GM21619 (cell line): ENCODE data around the gene ZNF329.

Source experiments
- ATAC-seq: cut with Tn5 transposase; IDR thresholded peaks from one replicate; pipeline ENCODE4 v1.9.1; 2021; ENCODE audit not compliant: unreplicated experiment

ZNF329 gene

DNA sequence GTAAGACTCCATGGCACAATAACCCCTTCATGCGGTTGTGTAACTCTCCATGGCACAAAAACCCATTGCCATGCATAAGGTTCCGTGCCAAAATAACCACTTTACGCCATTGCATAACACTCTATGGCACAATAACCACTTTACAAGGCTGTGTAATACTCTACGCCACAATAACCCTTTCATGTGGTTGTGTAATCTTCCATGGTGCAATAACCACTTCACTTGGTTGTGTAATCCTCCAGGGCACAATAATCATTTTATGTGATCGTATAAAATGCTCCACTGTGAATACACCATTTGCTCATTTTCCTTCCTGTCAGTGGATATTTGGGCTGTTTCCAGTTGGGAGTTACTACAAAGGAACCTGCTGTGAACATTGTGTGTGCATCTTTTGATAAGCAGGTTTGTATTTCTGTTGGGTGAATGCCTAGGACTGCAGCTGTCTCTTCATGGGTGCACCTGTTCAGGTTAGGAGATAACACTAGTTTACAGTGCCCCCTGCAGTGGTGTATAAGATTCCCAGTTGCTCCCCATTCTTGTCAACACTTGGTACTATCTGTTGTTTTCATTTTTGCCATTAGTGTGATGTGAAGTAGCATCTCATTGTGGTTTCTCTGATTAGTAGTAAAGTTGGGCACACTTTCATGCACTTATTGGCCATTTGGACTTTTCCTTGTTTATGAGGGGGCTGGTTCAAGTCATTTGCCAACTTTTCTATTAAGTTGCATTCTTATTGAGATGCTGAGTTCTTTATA is 31.4 kb downstream of the ZNF329 start:
- ATAC-seq: no peak

DNA sequence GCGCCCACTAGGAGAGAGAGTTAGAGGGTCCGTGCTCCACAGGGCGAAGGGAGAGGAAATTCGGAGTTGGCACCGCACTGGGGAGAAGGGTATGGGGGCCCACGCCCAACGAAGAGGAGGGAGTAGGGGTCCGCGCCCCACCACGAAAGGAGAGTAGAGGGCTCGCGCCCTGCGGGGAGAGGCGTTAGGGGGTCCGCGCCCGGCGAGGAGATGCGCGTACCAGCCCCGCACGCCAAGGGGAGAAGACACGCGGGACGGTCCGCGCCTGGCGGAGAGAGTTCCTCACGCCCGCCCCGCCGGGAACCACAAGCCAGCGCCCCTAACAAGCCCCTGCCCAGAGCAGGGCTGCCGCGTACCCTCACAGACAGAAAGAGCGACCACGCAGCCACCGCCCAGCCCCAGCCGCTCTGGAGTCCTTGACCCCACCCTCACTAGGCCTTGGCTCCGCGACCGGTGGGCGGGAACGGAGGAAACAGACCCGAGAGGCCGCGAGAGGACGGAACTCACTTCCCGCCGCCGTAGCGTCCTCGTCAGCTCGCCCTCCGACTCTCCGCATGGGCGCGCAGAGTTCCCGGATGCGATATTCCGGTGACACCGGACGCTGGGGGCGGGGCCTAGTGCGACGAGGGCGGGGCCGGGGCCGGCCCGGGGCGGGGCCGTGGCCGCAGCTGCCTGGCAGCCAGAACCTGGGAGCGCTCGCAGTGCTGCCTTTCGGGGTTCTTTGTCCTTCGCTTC is 32.6 kb downstream of the ZNF329 start:
- no peak for ATAC-seq

DNA sequence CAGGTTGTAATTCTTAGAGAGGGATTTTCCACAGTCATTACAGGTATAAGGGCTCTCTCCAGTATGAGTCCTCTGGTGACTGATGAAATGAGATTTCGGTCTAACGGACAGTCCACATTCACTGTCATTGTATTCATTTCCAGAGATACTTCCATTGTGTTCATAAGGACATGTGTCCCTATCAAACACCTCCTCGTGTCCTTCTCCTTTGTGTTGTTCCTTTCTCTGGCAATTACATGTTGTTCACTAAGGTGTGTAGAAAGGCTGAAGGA is 42.1 kb downstream of the ZNF329 start:
- no peak for ATAC-seq

DNA sequence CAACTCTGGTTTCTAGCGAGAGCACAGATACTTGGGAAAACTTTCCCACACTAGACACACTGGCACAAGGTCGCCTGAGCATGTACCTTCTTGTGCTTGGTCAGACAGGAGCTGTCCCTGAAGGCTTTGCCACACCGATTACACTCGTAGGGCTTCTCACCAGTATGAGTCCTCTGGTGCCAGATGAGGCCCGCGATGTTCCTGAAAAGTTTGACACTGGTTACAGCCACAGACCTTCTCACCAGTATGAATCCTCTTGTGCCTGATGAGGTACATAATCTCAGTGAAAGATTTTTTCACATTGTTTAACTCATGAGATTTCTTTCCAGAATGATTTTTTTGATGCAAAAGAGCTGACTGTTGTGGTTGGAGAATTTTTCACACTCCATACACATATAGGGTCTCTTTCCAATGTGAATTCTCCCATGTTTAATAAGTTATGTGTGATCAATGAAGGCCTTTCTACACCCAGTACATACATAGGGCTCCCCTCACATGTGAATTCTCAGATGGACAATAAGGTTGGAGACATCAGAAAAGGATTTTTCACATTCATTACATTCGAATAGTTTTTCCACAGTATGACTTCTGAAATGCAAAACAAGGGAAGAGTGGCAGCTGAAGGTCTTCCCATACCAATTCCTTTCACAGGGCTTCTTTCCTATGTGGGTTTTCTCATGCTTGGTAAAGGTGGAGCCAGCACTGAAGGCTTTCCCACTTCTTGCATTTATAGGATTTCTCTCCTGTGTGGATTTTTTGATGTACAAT is 42.6 kb downstream of the ZNF329 start:
- no peak for ATAC-seq

DNA sequence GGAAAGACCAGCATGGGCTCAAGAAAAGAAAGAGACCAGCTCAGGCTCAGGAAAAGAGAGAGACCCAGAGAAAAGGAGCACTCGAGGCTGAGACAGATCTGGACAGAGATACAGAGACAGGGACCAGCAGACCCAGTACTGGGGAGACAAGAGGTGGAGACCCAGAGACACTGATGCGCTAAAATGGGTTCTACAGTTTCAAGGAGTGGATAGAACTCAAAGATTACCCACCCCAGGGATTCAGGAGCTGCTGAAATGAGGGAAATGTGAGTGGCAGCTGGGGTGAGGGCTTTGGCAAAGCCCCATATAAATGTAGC is 51.9 kb downstream of the ZNF329 start:
- no peak for ATAC-seq

DNA sequence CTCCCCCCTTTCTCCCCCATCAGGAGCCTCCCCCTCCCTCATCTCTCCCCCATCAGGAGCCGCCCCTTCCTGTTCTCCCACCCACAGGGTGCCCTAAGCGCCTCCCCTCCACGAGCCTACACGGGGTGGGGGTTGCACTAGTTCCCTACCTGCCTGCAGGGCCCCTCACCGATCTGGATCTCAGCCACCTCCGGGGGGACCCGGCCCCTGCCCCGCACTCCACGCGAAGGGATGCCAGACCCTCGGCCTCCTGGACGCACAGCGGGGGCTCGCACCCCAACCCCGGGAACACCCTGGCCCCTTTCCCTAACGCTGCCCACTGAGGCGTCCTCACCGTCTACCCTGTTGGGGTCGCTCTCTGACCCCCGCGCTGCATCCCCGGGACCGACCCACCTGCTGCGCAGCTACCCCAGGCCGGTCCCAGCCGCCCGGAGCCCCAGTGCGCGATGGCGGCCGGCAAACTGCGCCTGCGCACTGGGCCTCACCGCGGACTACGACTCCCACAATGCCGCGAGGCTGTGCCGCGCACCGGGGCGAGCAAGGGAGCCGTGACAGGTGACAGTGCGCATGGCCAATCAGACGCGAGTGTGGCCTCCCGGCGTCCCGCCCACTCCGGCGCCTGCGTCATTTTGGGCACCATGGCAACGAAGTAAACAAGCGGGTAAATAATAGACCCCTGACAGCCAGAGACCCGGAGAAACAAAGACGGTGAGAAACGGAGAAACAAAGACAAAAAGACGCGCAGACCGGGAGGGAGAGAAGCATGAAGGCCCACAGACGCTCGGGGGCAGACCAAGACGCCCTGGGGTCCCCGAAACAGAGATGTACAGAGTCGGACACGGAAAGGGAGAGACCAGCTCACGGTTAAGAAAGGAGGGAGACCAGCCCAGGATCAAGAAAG is 52.6 kb downstream of the ZNF329 start, which contains the start of gene ZSCAN18:
TSS of gene ZSCAN18 (minus strand) at position 451 of the 901 bp plus-strand sequence. CDS start 7,964 bp downstream, outside the sequence.
- ATAC-seq: no peak

DNA sequence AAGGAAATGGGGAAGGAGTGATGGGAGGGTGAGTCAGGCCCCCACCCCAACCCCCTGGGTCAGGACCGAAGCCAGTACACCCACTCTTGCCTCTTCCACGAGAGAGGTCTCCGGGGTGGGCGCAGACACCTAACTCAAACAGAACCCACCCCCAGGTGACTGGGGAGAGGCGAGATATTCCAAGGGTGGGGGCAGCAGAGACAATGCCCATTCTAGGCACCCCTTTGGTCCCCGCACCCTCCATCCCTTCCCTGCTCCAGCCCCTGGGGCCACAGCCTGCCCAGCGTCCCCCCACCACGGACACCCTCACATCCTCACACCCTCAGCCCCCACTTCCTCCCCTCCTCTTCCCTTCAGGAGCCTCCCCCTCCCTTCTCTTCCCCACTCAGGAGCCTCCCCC is 53.2 kb downstream of the ZNF329 start:
- no peak for ATAC-seq

DNA sequence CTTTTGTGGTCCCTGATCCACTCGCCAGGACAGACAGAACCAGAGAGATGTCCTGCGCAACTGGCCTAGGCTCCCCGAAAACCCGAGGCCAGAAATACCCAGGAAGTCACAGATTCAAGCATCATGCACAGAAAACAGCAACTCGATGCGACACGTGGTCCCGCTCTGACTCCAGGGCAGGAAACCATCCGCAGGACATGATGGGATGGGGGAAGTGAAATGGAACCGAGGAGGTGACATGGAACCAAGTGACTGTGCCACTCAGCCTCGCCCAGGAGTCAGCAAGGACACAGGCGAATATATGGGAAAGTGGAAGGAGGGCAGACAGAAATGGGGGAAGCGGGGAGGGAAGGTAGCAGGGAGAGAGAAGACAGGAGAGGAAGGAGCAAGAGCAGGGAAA is 53.7 kb downstream of the ZNF329 start:
- no peak for ATAC-seq

DNA sequence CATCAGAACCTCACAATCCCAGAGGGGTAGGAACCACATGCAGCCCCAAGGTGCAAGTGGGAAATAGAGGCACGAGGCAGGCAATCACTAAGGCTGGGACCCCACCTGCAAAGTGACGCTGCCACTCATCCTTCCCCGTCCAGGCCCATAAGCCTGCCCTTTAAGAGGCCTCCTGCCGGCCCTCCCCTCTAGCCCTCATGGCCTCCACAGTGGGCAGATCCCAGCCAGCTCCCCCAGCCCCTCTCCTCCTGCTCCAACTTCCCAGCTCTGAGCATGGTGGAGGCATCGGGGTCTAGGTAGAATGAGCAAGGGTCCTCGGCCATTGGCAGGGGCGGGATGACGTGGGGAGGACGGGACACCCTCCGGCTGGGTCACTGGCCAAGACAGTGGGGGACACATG is 55.3 kb downstream of the ZNF329 start:
- ATAC-seq: no peak

DNA sequence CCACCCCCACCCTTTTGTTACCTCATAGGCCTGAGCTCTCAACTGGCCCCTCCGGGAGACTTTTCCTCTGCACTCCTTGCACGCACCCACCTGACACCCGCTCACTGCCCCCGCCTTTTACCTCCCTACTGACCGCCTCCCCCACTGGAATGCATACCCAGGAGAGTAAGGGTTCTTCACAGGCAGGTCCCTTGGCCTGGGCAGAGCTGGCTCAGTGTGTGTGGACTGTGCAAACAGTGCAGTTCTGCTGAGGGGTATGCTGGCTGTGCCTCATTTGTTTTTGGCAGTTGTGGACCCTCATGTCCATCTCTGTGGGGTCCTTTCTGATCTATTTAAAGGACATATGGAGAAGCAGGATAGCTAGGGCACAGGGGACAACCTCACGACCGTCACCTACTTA is 57.5 kb downstream of the ZNF329 start:
- no peak for ATAC-seq

DNA sequence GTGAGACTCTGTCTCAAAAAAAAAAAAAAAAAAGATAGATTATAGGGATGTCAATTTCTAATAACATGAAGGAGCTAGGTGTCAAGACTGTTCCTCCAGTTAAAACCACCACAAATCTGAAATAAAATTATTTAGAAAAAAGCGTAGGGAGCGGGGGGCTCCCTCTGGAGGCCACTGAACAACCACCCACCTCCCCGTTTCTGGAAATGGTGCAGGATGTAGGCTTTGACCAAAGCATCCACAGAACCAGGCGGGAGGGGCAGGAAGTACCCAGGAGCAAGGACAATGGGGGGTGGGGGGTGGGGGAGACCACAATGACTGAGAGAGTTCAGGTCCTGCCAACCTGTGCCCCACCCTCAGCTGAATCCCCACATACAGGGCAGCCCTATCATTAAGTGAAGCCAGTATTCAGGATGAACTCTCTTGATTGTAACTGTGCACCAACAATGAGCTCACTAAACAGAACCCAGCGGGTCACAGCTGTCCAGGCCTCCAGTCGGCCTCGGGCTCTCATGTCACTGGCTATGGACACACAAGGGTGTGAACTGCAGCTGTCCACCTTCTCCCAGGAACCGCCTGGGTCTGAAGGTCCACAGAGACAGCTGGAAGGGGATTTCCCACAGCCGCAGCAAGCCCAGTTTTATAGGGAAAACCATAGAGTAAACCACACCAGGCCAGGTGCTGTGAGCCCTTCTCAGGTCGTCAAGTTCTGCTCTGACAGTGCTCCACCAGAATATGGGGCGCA is 59.2 kb downstream of the ZNF329 start:
- no peak for ATAC-seq

DNA sequence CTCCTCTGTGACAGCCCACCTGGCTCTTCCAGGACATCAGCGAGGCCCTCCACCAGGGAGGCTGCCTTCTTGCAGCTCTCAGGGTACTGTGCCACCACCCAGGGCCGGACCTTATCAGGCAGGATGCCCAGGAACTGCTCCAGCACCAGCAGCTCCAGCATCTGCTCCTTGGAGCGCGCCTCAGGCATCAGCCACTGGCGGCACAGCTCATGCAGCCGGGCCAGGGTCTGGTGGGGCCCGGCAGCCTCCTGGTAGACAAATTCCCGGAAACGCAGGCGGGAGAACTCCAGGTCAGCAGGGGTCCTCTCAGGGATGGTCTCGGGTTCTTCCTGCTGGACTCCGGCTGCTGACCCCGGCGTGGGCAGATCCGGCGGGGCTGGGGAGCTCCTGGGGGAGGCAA is 60.7 kb downstream of the ZNF329 start:
- ATAC-seq: no peak

DNA sequence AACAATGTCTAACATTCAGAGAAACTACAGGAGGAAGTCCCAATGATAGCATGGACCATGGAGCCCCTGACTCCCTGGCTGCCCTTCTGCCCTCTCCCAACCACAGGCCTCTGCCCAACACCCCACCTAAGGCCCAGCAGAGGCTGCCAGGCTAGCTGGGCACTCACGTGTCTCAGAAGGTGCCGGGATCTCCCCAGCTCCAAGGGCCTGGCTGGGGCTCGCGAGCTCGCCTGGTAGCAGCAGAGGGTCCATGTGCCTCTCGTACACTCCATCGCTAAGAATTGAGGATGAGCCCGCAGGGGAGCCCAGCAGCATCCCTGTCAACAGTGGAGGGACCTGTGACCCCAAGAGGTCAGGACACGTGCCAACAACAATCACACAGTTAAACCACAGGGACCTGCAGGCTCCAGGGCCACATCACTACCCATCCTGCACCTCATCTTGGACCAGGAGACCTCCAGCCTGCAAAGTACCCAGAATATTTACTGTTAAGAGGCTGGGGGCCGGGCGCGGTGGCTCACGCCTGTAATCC is 62.0 kb downstream of the ZNF329 start:
- no peak for ATAC-seq

DNA sequence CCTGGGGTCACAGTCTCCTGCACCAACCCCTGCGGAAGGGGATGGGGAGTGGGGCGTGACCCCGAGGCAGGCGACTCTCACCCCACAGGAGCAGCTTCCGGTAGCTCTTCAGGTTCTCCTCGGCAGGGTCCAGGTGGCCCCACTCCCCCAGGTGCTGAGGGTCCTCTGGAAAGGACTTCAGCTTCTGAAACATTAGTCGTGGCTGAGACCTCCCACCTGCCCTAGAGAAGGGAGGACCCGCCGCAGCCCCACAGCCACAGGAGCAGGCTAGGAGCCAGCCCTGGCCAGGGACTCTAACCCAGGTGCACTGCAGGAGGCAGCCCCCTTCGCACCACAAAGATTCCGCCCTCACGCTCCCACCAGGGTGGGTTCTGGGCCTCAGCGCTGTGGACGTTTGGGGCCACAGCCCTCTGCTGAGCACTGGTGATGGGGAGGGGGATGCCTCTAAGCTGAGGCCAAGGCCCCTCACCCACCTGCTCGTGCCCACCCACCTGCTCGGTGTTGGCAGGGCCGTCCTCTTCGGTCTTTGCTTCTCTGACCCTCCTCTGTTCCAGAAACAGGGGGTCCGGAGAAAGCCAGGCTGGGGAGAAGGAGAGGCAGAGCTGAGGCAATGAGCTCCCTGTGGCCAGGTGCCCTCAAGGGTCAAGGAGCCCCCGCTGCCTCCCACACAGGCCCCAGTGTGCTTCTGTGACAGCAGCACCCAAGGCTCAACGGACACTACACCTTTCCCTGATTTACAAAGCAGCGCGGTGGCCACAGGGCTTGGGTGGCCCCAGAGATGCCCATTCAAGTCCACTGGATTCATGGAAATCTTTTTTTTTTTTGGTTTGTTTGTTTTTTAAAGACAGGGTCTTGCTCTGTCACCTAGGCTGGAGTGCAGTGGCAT is 63.5 kb downstream of the ZNF329 start:
- ATAC-seq: no peak

DNA sequence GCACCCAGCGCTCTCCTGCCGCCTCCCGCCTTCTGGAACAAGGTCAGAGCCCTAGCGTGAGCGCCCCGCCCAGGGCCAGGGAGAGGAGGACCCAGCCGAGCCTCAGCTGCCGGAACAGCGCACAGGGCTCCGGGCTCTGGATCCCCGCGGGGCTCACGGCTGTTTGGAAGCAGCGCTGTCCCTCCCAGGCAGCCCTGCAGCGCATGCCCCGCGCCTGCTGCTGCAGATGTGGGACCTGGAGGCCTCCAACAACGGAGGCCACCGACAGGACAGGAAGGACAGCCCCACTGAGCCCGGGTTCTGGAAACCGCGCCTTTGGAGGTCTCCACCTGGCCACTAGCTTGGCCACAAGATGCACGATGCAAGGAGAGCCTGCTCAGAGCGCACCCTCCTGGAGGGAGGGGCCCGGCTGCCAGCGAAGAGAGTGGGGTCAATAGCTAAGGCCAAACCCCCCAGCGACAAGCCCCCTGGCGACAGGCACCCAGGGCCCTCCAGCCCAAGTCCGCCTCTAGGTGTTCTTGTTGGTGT is 65.2 kb downstream of the ZNF329 start:
- ATAC-seq: no peak

DNA sequence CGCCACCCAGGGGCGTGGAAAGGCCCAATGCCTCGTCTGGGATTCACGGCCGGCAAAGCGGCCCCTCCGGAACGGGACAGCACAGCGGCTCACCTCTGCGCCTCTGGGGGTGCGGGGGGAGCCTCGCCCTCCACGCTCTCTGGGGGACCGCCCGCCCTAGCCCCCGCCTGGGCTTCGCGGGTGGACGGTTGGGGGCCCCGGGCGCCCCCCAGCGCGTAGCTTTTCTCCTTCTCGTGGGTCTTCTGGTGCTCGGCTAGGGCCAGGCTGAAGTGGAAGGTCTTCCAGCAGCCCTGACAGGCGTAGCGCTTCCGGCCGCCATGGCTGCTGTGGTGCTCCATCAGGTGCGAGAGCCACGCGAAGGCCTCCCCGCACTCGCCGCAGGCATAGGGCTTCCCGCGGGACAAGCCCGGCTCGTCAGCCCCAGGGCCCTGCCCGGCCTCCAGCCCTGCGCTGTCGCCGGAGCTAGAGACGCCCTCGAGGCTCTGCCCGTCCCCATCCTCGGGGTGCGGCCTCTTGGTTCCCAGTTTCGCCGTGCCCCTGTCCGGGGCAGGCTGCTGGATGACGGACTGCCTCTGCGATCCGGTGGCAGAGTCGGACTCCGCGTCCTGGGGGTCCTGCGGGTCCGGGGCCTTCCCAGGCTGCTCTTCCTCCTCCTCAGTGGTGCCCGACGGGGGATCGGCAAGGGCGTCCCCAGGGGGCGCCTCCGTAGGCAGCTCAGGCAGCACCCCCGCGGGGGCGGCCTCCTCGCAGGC is 65.8 kb downstream of the ZNF329 start:
- ATAC-seq: no peak

DNA sequence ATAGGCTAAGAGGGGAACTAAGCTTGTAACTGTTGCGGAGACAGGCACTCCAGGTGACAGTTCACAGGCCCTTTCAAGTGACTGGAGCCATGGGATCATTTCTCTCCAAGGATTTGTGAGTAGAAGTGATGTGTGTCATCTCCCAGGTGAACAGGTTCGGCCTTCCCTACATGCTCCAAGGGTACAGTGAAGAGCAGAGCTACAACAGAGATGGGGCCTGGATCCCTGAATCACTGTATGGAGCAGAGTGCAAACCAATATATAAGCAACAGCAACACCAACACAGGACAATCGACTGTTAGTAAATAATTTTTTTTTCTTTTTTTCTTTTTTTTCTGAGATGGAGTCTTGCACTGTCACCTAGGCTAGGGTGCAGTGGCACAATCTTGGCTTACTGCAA is 67.6 kb downstream of the ZNF329 start:
- no peak for ATAC-seq

DNA sequence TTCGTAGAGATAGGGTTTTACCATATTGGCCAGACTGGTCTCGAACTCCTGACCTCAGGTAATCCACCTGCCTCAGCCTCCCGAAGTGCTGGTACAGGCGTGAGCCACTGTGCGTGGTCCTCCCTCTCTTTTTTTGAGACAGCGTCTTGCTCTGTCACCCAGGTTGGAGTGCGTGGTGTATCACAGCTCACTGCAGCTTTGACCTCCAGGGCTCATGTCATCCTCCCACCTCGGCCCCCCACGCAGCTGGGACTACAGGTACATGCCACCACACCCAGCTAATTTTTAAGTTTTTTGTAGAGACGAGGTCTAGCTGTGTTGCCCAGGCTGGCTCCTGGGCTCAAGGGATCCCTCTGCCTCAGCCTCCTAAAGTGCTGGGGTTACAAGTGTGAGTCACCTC is 70.8 kb downstream of the ZNF329 start:
- no peak for ATAC-seq
